Measurements from ENCODE around the gene ACOXL.
"Not testable (repeated sequence)": the region's sequence is repeated elsewhere in the genome, so short reads cannot be mapped to it uniquely, and the experiment has no call there.

Gene ACOXL

DNA sequence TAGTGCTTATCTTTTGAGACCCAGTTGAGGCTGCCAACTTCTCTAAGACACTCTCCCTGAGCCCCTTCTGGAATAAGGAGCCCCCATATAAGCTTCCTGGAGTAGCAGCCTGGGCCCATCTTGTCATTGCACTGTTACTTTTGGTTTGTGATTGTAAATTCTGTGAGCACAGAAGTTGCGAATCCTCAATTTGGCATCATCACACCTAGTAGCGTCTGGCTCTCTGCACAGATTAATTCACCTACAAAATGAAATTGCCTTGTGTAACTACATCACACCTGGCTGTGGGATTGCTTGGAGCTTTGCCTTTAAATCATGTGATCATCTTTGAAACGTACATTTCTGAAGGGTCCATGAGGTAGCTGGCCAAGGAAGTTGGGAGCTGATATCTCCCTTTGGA lies 195.2 kb downstream of the ACOXL start:
- no peak for DNase-seq (ENCODE audit: low read depth)

DNA sequence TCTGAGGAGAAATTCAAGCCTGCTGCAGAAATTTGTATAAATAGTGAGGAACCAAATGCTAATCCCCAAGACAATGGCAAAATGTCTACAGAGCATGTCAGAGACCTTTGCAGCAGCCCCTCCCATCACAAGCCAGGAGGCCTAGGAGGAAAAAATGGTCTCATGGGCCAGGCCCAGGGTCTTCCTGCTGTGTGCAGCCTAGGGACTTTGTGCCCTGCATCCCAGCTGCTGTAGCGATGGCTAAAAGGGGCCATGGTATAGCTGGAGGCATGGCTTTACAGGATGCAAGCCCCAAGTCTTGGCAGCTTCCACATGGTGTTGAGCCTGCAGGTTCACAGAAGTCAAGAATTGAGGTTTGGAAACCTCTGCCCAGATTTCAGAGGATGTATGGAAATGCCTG lies 197.2 kb downstream of the ACOXL start:
- no peak for DNase-seq (ENCODE audit: low read depth)

DNA sequence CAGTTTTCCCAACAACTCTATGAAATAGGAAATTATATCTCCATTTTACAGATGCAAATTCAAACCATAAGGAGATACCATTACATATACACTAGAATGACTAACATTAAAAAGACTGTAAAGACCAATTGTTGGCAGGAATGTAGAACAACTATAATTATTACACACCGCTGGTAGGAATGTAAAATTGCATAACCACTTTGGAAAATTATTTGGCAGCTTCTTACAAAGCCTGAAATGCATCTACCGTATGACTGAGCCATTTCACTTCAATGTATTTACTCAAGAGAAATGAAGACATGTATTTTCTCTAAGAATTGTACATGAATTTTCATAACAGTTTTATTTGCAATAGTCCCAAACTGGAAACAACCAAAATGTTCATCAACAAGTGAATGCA lies 199.3 kb downstream of the ACOXL start:
- peak; percentile 2 for DNase-seq (ENCODE audit: low read depth)

DNA sequence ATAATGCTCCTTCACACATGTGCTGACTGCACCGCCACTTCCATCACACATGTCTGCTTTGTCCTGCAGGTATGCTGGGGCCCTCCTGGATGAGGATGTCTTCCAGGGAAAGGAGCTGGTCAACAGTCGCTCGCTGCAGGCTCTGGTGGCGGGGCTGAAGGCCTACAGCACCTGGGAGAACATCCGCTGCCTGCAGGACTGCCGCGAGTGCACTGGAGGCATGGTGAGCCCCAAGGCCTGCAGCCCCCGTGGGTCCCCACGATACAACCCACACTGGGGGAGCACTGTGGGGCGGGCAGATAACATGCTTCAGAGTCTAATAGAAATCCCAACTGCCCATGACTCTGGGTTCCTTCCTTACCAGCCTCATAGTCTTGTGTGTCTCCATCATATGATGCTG lies 201.0 kb downstream of the ACOXL start:
- no peak for DNase-seq (ENCODE audit: low read depth)

DNA sequence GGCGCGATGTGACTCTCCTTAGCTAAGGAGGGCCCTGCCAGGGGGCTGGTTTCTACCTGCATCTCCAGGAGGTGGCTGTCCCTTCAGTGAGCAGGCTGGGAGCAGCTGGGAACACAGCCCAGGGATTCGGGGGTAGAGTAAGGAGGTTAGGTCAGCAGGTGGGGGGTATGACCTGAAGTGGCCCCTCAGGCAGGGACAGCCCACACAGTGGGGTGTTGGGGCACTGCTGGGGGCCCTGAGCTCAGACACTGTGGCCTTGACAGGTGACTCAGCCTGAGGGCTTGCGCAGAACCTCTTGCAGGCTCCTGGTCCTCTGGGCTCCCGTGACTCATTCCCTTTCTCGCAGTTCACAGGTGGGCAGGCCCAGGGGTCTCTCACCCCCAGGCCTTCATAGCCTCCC lies 202.6 kb downstream of the ACOXL start:
- DNase-seq (ENCODE audit: low read depth) = no peak

DNA sequence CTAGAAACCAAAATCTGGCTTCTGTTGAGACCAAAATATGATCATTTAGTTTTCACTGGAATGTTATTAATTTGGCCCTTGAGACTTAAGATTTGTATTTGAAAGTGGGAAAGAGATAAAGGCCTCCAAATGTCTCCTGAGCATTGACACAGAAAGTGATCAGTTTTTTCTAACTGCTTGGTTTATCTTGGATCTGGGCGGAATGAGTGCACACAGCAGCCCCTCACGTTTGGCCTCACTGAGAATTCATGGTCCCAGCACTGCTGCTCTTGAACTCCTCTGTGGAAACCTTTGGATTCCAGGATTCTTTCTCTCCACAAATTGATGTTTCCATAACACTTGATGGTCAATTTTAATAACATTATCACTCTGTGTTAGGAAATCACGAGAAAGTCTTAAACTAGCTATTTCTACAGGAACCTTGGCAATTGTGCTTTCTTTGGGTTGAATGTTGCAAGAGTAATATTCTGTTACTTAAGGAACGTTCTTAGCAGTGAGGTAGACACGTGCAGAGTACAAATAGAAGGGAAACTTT lies 208.1 kb downstream of the ACOXL start:
- DNase-seq (ENCODE audit: low read depth) = no peak

DNA sequence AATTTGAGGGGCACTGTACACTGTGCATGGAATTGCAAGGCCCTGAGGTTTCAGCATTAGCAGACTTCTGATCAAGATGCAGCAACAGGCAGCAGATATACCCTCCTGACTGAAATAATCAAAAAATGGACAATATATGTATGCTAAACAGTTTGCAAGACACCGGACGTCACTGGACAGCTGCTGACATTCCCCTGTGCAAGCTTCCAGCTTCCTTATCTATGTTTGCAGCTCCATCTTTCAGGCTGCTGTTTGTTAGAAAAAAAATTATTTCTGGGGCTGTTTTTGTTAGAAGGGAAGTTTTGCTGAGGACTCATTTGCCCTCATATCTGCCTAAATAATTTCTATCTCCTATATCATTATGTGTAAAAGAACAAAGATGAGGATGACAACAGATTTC lies 208.9 kb downstream of the ACOXL start:
- DNase-seq (ENCODE audit: low read depth) = no peak

DNA sequence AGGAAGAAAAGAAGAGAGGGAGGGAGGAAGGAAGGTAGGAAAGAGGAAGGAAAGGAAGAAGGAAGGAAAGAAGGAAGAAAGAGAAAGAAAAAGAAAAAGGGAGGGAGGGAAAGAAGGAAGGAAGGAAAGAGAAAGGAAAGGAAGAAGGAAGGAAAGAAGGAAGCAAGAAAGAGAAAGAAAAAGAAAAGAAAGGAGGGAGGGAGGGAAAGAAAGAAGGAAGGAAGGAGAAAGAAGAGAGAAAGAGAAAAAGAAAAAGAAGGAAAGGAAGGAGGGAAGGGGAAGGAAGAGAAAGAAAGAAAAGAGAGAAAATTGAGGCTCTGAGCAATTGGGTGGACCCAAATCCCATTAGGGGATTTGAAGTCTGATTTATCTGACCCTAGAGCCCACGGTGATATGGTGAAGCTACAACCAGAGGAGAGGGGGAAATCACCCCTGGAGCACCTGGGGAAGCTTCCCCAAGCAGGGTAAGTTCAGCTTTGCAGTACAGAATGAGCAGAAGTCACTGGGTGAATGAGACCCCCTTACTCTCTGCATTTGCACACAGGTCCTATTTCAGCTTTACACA lies 210.8 kb downstream of the ACOXL start:
- no peak for DNase-seq (ENCODE audit: low read depth)

DNA sequence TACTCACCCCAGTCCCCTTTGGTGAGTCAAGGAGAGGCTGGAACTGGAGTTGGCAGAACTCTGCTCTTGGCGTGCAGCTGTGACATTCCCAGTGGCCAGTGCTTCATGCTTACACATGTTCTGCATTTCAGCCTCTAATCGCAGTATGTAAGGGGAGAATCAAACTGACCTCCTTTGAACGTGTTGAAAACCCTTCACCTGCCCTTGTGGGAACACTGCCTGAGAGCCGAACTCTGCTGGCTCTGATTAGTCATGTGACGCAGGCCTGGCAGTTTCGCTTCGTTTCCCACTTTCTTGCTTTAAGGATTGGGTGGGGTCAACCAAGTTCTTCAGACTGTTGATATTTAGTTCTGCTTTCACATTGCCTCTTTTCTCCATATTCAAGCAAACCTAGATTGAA lies 214.5 kb downstream of the ACOXL start:
- DNase-seq (ENCODE audit: low read depth) = no peak

DNA sequence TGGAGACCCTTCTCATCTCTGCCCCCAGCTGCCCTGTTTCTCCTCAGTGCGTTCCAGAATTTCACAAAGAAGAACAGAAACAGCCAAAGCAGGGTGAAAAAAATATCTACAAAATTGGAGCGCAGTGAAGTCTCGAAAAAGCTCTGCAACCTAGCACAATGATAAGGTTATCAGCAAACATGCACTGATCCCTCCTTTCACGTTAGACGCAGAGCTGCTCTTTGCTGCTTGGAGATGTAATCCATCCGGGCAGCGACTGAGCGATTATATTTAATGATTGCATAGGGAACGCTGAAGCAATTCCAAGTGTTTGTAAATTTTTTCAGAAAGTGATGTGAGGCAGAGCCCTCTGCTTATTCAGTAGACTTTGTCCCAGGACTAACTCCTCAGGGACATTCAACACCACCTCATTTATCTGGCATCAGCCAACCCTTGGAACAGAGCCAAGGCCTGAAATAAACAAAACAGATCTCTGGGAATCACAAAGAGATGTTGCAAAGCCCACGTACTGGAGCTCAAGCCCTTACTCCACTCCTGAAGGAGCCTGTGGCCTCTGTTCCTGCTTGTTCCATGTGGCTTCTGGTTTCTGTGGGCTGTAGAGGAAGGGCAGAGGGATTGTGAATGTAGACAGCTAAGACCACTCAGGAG lies 215.8 kb downstream of the ACOXL start:
- no peak for DNase-seq (ENCODE audit: low read depth)

DNA sequence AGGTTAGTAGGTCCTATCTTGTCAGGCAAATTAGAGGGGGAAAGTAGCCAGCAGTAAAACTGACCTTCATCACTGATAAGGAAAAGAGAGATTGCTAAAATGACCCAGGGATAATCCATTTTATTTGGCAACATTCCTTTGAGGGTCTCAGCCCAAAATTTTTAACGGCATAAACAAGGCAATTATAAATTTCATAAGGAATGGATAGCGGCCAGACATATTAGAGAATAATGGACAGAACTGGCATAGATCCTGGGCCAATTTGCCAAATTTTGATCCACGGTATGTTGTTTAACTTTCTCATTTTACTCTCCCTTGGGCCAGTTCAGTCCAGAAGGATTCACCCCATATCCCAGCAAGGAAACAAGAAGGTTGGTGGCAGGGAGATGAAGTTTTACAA lies 217.9 kb downstream of the ACOXL start:
- no peak for DNase-seq (ENCODE audit: low read depth)

DNA sequence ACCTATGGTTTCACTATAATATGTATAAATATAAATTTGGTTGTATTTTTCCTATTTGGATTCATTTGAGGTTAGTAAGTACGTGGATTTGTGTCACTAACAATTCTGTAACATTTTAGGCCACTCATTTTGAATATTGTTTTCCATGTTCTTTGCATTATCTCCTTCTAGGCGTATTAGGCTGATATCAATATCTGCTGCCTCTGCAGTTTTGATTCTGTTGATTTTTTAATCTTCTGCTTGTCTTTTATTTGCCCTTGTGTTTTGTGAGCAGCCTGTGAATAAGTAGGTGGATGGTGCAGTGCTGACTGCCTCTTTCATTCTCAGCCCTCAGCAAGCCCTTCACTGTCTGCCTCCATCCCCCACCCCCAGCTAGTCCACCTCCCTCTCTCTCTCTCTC lies 222.7 kb downstream of the ACOXL start:
- no peak for DNase-seq (ENCODE audit: low read depth)

DNA sequence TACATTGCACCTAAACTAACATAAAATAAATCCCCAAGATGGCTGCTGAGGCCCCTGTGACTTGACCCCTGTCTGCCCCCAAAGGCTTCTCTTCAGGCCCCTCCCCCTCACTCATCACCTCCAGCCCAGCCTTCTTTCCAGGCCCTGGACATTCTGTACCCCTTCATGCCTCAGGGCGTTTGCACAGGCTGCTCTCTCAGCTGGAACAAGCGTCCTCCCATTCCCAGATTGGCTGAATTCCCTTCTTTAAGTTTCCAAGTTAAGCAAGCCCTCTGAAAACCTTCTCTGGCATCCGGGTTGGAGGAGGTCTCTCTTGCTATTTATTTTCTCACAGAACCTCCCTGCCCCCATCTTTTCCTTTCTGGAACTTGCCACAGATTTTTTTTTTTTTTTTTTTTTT lies 223.2 kb downstream of the ACOXL start:
- no peak for DNase-seq (ENCODE audit: low read depth)

DNA sequence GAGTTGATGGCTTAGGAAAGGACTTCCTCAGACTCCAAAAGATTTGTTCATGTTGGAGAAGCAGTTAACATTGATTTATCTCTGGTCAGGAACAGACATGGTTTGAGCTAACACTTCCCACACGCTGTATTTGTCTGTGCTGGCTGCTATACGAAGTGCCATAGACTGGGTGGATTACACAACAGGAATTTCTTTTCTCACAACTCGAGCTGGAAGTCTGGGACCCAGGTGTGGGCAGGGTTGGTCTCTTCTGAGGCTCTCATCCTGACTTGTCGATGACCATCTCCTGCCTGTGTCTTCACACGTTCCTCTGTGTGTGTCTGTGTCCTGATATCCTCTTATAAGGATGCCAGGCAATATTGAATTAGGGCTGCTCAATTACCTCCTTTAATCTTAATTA lies 224.9 kb downstream of the ACOXL start:
- no peak for DNase-seq (ENCODE audit: low read depth)

DNA sequence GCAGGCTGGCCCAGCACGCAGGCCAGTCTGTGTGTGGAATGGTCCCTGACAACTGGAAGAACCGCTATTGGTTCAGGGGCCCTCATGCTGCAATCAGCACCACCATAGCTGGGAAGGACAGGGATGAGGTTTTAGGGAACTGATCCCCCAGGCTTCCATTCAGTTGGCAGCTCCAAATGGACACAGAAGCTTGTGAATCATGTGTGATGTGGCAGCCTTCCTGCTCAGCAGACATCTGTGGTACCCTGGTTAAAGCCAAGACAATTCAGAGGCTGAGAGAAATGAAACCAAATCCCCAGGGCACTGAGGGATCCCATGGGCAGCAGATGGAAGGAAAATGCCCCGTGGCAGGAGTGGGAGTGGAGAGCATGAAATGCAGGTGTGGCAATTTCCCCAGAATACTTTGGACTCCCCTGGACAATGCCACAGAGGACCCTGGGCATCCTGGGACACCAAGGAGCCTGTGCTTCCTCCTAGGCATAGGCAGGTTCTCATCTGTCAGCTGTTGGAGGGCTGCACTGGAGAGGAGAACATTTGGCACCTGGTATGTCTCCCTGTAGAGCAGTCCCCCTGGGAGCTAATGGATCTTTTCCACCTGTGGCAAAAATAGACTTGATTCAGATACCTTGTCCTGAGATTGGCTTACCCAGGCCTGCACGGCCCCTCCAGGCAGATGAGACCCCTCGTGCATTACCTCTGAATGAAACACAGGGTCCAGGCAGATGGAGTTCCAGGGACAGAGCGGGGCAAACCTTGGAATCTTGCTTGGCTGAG lies 226.2 kb downstream of the ACOXL start:
- no peak for DNase-seq (ENCODE audit: low read depth)

DNA sequence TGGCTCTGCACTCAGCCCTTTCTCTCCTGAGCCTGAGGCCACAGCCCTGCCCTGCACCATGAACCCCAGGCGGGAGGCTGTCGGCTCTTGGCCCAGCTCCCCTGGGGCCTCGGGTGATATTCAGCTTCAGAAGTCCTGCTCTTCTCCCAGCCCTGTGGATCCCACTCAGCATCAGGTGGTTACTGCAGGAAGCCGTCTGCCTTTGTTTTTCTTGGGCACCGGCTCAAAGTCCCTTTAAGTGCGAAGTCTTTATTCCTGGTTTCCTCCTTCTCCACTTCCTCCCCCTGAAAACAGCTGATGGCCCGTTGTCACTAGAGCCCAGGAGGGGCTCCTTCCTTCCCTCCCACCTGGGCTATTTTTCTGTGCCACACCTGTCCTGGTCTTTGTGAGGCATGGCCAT lies 226.8 kb downstream of the ACOXL start:
- no peak for DNase-seq (ENCODE audit: low read depth)

DNA sequence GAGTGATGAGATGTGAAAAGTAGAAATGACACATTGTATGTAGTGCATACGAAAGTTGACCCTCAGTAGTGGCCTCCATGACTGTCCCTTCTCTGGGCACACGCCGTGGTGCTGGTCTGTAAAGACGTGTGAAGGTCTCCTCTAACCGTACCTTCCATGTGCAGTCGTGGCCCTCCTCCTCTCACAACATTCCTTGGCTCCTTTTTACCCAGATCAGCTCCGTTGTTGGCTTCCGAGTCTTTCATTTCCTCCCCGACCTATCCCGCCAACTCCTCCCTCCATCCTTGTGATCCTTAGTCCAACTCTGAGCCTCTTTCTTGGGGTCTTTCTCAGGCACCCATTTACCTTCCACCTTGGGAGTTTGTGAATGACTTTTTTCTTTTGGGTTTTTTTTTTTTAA lies 227.9 kb downstream of the ACOXL start:
- DNase-seq (ENCODE audit: low read depth) = no peak

DNA sequence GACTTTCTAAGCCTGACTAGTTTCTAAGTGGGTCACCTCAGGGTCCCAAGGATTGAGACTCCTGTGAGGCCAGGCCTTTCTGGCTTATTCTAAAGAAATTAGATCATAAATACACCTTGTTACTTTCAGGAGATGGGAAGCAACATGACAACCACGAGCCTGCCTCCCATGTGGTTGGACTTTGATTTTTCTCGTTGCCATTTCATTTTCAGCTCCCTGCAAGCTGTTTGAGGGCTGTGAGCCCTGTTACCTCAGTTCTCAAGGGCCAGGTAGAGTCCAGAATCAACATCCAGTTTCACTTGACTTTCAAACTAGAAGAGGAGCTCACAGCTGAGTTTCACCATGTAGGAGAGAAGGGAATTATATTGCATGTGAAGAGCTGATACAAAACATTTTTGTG lies 228.6 kb downstream of the ACOXL start:
- no peak for DNase-seq (ENCODE audit: low read depth)

DNA sequence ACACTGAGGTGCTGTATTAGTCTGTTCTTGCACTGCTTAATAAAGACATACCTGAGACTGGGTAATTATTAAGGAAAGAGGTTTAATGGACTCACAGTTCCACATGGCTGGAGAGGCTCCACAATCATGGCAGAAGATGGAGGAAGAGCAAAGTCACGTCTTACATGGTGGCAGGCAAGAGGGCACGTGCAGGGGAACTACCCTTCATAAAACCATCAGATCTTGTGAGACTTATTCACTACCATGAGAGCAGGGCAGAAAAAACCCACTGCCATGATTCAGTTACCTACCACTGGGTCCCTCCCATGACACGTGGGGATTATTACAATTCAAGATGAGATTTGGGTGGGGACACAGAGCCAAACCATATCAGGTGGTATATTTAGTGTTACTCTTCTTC lies 229.3 kb downstream of the ACOXL start:
- DNase-seq (ENCODE audit: low read depth) = not testable (repeated sequence)

DNA sequence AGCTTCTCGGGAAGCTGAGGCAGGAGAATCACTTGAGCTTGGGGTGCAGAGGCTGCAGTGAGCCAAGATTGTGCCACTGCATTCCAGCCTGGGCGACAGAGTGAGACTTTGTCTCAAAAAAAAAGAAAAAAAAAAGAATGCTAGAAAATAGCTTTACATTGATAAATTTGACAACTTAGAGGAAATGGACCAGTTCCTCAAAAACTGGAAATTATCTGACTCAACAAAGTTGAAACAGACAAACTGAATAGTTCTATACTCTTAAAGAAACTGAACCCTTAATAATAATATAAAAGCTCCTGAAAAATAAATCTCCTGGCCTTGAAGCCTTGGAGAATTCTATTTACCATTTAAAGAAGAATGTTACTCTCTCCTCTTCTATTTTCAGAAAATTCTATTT lies 237.3 kb downstream of the ACOXL start:
- DNase-seq (ENCODE audit: low read depth) = no peak

DNA sequence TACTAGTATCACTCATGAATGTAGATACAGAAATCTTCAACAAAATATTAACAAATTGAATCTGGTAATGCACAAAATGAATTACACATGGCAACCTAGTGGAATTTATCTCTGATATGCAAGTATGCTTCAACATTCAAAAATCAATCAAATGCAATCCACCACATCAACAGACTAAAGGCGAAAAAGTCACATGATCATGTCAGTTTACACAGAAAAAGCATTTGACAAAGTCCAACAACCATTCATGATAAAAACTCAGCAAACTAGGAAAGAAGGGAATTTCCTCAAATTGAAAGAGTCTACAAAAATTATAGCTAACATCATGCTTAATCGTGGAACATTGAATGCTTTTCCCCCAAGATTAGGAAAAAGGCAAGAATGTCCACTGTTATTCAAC lies 237.8 kb downstream of the ACOXL start:
- no peak for DNase-seq (ENCODE audit: low read depth)

DNA sequence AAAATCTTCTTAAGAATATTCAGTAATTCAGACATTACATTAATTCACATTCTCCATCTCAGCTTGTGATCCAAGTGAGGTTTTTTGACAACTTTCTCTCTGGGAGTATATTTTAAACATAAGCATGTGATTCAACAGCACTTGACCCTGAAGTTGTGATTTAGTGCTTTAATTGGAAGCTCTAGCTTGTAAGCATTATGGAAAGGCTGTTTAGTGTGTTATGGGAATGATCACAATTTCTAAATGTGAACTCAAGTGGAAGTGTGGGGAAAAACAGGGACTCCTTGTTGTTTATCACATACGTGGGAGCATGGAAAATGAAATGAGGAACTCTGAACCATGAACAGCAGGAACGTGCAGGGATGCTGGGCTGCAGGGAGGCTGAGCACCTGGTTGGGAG lies 239.4 kb downstream of the ACOXL start:
- no peak for DNase-seq (ENCODE audit: low read depth)

DNA sequence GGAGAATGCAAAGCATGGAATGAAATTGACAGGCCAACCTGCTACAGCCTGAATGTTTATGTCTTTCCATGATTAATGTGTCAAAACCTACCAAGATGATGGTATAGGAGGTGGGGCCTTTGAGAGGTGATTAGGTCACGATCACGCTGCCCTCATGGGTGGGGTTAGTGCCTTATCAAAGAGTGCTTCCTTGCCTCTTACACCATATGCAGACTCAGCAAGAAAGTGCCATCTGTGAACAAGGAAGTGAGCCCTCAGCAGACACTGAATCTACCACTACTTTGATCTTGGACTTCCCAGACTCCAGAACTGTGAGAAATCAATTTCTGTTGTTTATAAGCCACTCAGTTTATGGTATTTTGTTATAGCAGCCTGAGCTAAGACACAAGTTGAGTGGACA lies 240.9 kb downstream of the ACOXL start:
- DNase-seq (ENCODE audit: low read depth) = no peak

DNA sequence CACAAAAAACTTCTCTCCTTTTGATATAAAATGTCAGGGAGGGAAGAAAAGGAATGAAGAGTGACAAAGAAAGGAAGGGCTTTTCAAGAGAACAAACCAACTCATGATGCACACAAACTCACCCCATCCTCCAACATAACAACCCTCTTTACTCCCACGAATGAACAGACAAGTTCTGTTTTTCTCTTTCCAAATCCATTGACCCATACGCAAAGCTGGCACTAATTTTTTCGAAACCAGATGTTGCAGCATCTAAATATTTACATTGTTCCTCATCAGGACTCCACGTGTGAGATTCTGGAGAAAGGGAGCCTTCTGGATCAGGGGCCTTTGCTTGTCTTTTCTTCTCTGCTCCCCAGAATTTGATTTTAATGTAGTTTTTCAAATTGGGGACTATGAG lies 245.0 kb downstream of the ACOXL start:
- no peak for DNase-seq (ENCODE audit: low read depth)
